ENCODE data around the gene ZNF552. TPM values are rescaled to one million over a fixed set of nuclear protein-coding genes. Genes with fewer than 3 reads are reported as not detected.

The ZNF552 gene
- total RNA-seq = 4.2 and 4.4 TPM in 2 replicates

DNA sequence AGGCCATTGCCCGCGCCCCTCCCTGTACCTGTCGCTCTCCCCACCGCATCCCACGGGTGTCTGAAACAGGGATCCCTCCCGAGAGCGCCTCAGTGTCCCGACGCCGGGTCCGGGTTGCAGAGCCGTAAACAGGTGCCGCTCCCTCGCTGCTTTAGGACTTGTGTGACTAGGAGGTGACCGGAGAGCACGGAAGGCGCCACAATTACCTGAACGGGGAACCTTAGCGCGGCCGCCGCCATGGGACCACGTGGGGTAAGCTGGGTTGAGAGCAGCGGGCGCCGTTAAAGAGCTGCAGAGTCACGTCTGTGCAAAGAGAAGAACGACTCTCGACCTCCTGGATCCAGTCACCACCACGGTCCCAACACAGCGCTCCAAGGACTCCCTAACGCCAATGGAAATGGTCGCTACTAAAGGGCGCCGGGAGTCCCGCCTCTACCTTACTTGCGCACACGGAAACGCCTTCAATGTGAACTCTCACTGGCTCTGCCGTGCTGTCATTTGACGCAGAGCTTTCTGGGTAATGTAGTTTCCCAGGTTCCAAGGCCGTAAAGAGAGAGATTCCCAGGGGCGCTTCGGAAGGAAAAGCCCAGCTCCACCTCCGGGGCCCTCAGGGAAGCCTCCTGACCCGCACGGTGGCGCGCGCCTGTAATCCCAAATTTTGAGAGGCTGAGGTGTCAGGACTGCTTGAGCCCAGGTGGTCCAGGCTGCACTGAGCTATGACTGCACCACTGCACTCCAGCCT lies at the start of gene ZNF552:
ZNF552 (minus strand) TSS at position 409 of the 742 bp plus-strand sequence; CDS start at position 239, 170 bp downstream.

GRCh38 chr19:57849666-57850473 lies 35.2 kb upstream of the ZNF552 start, which contains the start of gene ZNF587:
TSS of gene ZNF587 (plus strand) at chr19:57849859. CDS start at chr19:57850039, 180 bp downstream.

GRCh38 chr19:57830071-57830602 lies 15.4 kb upstream of the ZNF552 start, which contains the start of gene ZNF587B:
TSS of gene ZNF587B (plus strand) at chr19:57830299. CDS start at chr19:57830529, 230 bp downstream.

DNA sequence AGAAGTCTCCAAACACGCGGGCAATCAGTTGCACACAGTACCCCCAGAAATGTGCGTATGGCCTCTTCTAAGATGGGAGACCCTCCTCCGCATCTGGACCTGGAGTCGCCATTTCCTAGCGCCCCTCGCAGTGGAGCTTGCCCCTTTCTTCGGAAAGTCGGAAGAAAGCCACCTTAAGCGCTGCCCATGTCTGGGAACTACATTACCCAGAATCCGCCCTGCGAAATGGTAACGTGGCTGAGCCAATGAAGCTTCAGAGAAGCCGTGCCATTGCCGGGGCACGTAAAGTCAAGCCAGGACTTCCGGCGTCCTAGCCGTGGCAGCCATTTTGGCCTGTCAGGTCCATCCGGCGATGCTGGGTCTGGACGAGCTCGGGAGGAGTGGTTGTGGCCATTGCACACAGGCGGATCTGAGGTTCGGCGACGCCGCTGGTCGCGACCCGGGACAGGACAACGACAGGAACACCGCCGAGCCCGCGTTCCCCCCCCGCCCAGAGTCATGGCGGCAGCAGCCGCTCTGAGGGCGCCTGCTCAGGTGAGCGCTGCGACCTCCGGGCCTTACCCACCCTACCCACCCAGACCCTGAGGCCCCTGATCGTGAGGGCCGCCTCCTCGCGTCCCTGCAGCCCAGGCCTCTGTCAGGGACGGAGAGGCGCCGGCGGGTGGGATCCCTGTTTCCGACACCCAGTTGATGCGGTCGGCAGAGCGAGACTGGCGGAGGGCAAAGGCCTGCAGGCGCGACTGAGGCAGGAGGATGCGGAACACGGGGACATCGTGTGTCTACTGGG lies 45.2 kb downstream of the ZNF552 start, which contains the start of gene ZNF586:
ZNF586 (plus strand) TSS at position 332 of the 787 bp plus-strand sequence; CDS start at position 499, 167 bp downstream.

Other genes with a start within 250 kb of the ZNF552 start
- gene ZNF416, start 236.0 kb downstream of the ZNF552 start, total RNA-seq = 6.5 and 6.7 TPM in 2 replicates
- 9.2 and 10.1 TPM in 2 replicates for gene ZIK1, start 230.8 kb downstream of the ZNF552 start, total RNA-seq
- gene ZNF530, start 215.0 kb downstream of the ZNF552 start, total RNA-seq = 2.8 and 8.2 TPM in 2 replicates
- gene ZNF134, start 200.7 kb downstream of the ZNF552 start, total RNA-seq = 21.1 and 30.7 TPM in 2 replicates
- gene ZNF211, start 181.7 kb downstream of the ZNF552 start, total RNA-seq = 10.5 and 13.5 TPM in 2 replicates
- gene ZSCAN4, start 146.0 kb downstream of the ZNF552 start, total RNA-seq = not detected in 2 replicates
- 5.1 and 12.1 TPM in 2 replicates for gene ZNF551, start 132.9 kb downstream of the ZNF552 start, total RNA-seq
- gene ZNF154, start 105.7 kb downstream of the ZNF552 start, total RNA-seq = 3.1 and 5.1 TPM in 2 replicates
- gene ZNF671, start 87.3 kb downstream of the ZNF552 start, total RNA-seq = 10.4 and 12.1 TPM in 2 replicates
- gene ZNF776, start 68.1 kb downstream of the ZNF552 start, total RNA-seq = 9.0 and 10.2 TPM in 2 replicates
- 18.2 and 29.9 TPM in 2 replicates for gene ZNF586, start 45.2 kb downstream of the ZNF552 start, total RNA-seq
- 18.6 and 44.9 TPM in 2 replicates for gene ZNF587B, start 15.4 kb upstream of the ZNF552 start, total RNA-seq
- 24.9 and 35.0 TPM in 2 replicates for gene ZNF587, start 34.9 kb upstream of the ZNF552 start, total RNA-seq
- 5.9 and 10.2 TPM in 2 replicates for gene ZNF814, start 74.1 kb upstream of the ZNF552 start, total RNA-seq
- gene ZNF417, start 101.7 kb upstream of the ZNF552 start, total RNA-seq = 19.6 and 24.5 TPM in 2 replicates
- 5.6 and 12.1 TPM in 2 replicates for gene ZNF418, start 120.5 kb upstream of the ZNF552 start, total RNA-seq
- gene ZNF256, start 132.8 kb upstream of the ZNF552 start, total RNA-seq = 3.7 and 4.4 TPM in 2 replicates
- gene C19orf18, start 159.6 kb upstream of the ZNF552 start, total RNA-seq = not detected in 2 replicates
- gene ZNF606, start 187.9 kb upstream of the ZNF552 start, total RNA-seq = 9.2 and 22.6 TPM in 2 replicates
- not detected in 2 replicates for gene ZSCAN1, start 219.1 kb upstream of the ZNF552 start, total RNA-seq
- gene ZNF135, start 244.4 kb upstream of the ZNF552 start, total RNA-seq = 3.8 and 6.8 TPM in 2 replicates

Measured in regular cardiac myocyte (primary cell).